ENCODE data around the gene MKNK2. TPM values are rescaled to one million over a fixed set of nuclear protein-coding genes. Genes with fewer than 3 reads are reported as not detected.
A peak's percentile ranks its signal among the peaks of the same experiment; 100 is the strongest.

The MKNK2 gene
- total RNA-seq, 1 donor from 2014 or later, result 105 TPM

- DNase-seq (ENCODE audit: low read depth in 2 of 2), result no peak
These were observed 29.4 kb upstream of the MKNK2 start for GRCh38 chr19:2080336-2080988.

- DNase-seq (ENCODE audit: low read depth in 2 of 2), result no peak
These were observed 28.8 kb upstream of the MKNK2 start for GRCh38 chr19:2079865-2080301.

- no peak for DNase-seq (ENCODE audit: low read depth in 2 of 2)
These were observed 28.2 kb upstream of the MKNK2 start for GRCh38 chr19:2079076-2079864.

GRCh38 chr19:2077833-2078619, 27.0 kb upstream of the MKNK2 start:
- DNase-seq (ENCODE audit: low read depth in 2 of 2), result no peak

GRCh38 chr19:2077398-2077797, 26.4 kb upstream of the MKNK2 start:
- DNase-seq (ENCODE audit: low read depth in 2 of 2), result no peak

- DNase-seq (ENCODE audit: low read depth in 2 of 2), result no peak
These were observed 25.5 kb upstream of the MKNK2 start for GRCh38 chr19:2076526-2076944.

GRCh38 chr19:2072757-2073551, 21.9 kb upstream of the MKNK2 start:
- DNase-seq (ENCODE audit: low read depth in 2 of 2), result no peak

- no peak for DNase-seq (ENCODE audit: low read depth in 2 of 2)
These were observed 20.1 kb upstream of the MKNK2 start for GRCh38 chr19:2070986-2071673.

GRCh38 chr19:2070436-2070827, 19.4 kb upstream of the MKNK2 start:
- no peak for DNase-seq (ENCODE audit: low read depth in 2 of 2)

GRCh38 chr19:2064788-2065524, 13.9 kb upstream of the MKNK2 start:
- no peak for DNase-seq (ENCODE audit: low read depth in 2 of 2)

- no peak for DNase-seq (ENCODE audit: low read depth in 2 of 2)
These were observed 13.3 kb upstream of the MKNK2 start for GRCh38 chr19:2064395-2064787.

GRCh38 chr19:2063824-2064223, 12.8 kb upstream of the MKNK2 start:
- no peak for DNase-seq (ENCODE audit: low read depth in 2 of 2)

- no peak for DNase-seq (ENCODE audit: low read depth in 2 of 2)
These were observed 11.7 kb upstream of the MKNK2 start for GRCh38 chr19:2062770-2063169.

- DNase-seq (ENCODE audit: low read depth in 2 of 2), result no peak
These were observed 11.3 kb upstream of the MKNK2 start for GRCh38 chr19:2062389-2062729.

GRCh38 chr19:2061495-2062388, 10.7 kb upstream of the MKNK2 start:
- DNase-seq (ENCODE audit: low read depth in 2 of 2), result peak; percentile 93 to 98

GRCh38 chr19:2060884-2061494, 9.9 kb upstream of the MKNK2 start:
- DNase-seq (ENCODE audit: low read depth in 2 of 2), result peak; percentile 66 to 67

GRCh38 chr19:2059422-2060201, 8.6 kb upstream of the MKNK2 start:
- DNase-seq (ENCODE audit: low read depth in 2 of 2), result peak in 1 of 2 donors; percentile 43
